PC-3 (cell line): Measurements from ENCODE around the gene SIN3B. TPM values are rescaled to one million over a fixed set of nuclear protein-coding genes. Genes with fewer than 3 reads are reported as not detected.

Experiments
- ATAC-seq: fragments of 200-7000 bp; cut with Tn5 transposase; 2 replicates; pipeline ENCODE4 v1.9.1; 2020; ENCODE audit warnings: mild to moderate bottlenecking, moderate library complexity
- BruUV-seq: library from RNA; stranded (reverse); fragments of 400-500 nt; replicated peaks from 2 replicates; lab custom pipeline; 2021; lab: Mats Ljungman, UMichigan
- CTCF ChIA-PET: fragments of 300-600 bp; sonication (Branson Sonifier 250); formaldehyde crosslinking; loops from one replicate; lab custom pipeline; 2022; ENCODE audit warnings: antibody characterized with exemption; lab: Charles Lee
- POLR2A ChIA-PET: fragments of 300-600 bp; sonication (Branson Sonifier 250); formaldehyde crosslinking; loops from one replicate; lab custom pipeline; 2022; ENCODE audit warnings: antibody characterized with exemption; ENCODE audit not compliant: unreplicated experiment; lab: Charles Lee
- DNase-seq: peaks from one replicate; pipeline ENCODE4 v3.0.0-alpha.2; 2015
- H2AFZ ChIP-seq: fragments of 300-600 bp; sonication (generic); 2 replicates; pipeline ENCODE4 v1.6.0; 2016; ENCODE audit warnings: antibody characterized with exemption, low read length
- H3F3A ChIP-seq: fragments of 300-600 bp; sonication (generic); one replicate; pipeline ENCODE4 v1.6.0; 2017; ENCODE audit warnings: antibody characterized with exemption, low read length, control low read depth, mild to moderate bottlenecking; ENCODE audit not compliant: unreplicated experiment
- H3K27ac ChIP-seq: fragments of 300-600 bp; sonication (generic); 2 replicates; pipeline ENCODE4 v1.5.1; 2016; ENCODE audit warnings: mild to moderate bottlenecking, low read length
- H3K27me3 ChIP-seq: fragments of 300-600 bp; sonication (generic); 2 replicates; pipeline ENCODE4 v1.6.1; 2016; ENCODE audit warnings: low read length, mixed read lengths
- H3K36me3 ChIP-seq: fragments of 300-600 bp; sonication (generic); 2 replicates; pipeline ENCODE4 v1.6.1; 2016; ENCODE audit warnings: low read depth, mixed run types, low read length, mixed read lengths
- H3K4me1 ChIP-seq: fragments of 300-600 bp; sonication (generic); 2 replicates; pipeline ENCODE4 v1.5.1; 2016; ENCODE audit warnings: low read length; ENCODE audit not compliant: insufficient read depth
- H3K4me2 ChIP-seq: fragments of 300-600 bp; sonication (generic); 2 replicates; pipeline ENCODE4 v1.6.0; 2016; ENCODE audit warnings: low read length
- H3K4me3 ChIP-seq: fragments of 300-600 bp; sonication (generic); 2 replicates; pipeline ENCODE4 v1.5.1; 2016; ENCODE audit warnings: mild to moderate bottlenecking, low read length, mixed read lengths
- H3K79me2 ChIP-seq: fragments of 300-600 bp; sonication (generic); 2 replicates; pipeline ENCODE4 v1.6.1; 2017; ENCODE audit warnings: low read length, mixed read lengths
- H3K9ac ChIP-seq: fragments of 300-600 bp; sonication (generic); 2 replicates; pipeline ENCODE4 v1.6.0; 2016; ENCODE audit warnings: mild to moderate bottlenecking, low read length
- H3K9me2 ChIP-seq: fragments of 300-600 bp; sonication (generic); replicated peaks from 2 replicates; pipeline ENCODE4 v1.6.1; 2016; ENCODE audit warnings: mixed run types, low read length, mixed read lengths
- H3K9me3 ChIP-seq: fragments of 300-600 bp; sonication (generic); 2 replicates; pipeline ENCODE4 v1.6.1; 2016; ENCODE audit warnings: low read length, mixed read lengths
- H4K20me1 ChIP-seq: fragments of 300-600 bp; sonication (generic); 2 replicates; pipeline ENCODE4 v1.6.1; 2016; ENCODE audit warnings: low read length, mixed read lengths
- EZH2 ChIP-seq: fragments of 300-600 bp; sonication (generic); IDR thresholded peaks from one replicate; pipeline ENCODE4 v1.6.1; 2017; ENCODE audit warnings: antibody characterized with exemption, mild to moderate bottlenecking, low read length; ENCODE audit not compliant: unreplicated experiment
- EZH2phosphoT487 ChIP-seq: fragments of 300-600 bp; sonication (generic); IDR thresholded peaks from 2 replicates; pipeline ENCODE4 v1.6.1; 2018; ENCODE audit warnings: mild to moderate bottlenecking, antibody characterized with exemption, low read length, borderline replicate concordance
- intact Hi-C: fragments of 100-400 bp; cut with micrococcal nuclease; formaldehyde crosslinking; loops from 2 replicates; pipeline ENCODE4 v1.9.0; 2023
- total RNA-seq: library from RNA; depleted of rRNA; stranded (reverse); fragments of >200 nt; gene quantifications from 2 replicates; pipeline ENCODE4 v1.2.3, GENCODE V29; 2014; rRNA removed
- TF ChIP-seq, protein P1 (sequence below): fragments of 300-600 bp; sonication (generic); conservative IDR thresholded peaks from 2 replicates; pipeline ENCODE4 v1.5.1; 2017; ENCODE audit warnings: antibody characterized with exemption, low read depth, mild to moderate bottlenecking, low read length

The SIN3B gene
- total RNA-seq, 1 experiment from 2014 or later = 46.4 TPM

DNA sequence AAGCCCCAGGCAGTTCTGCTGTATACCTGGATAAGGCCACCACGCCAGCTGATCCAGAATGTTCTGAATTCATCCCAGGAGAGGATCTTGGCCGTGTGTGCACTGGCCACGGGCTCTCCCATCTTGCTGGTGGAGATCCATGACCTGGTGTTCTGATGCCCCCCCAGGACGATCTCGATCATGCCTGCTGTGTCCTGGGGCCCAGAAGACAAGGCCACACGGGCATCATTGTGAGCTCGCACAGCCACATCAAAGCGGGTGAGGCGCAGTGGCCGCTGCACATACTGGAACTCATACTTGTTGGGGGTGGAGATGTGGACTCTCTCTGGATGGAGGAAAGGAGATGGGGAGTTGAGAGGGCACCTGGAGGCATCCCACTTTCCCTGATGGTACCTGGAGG, 99.7 kb downstream of the SIN3B start:
- no peak overlapping the region for H3K9ac ChIP-seq
- H3K4me3 ChIP-seq = no peak overlapping the region
- H3K9me3 ChIP-seq = peaks cover 7% of the 10 kb centered on the region
- no peaks in the 10 kb centered on the region for H3K79me2 ChIP-seq
- no peaks in the 10 kb centered on the region for H3K4me1 ChIP-seq
- no peaks in the 10 kb centered on the region for H3K36me3 ChIP-seq
- TF ChIP-seq, protein P1, sequence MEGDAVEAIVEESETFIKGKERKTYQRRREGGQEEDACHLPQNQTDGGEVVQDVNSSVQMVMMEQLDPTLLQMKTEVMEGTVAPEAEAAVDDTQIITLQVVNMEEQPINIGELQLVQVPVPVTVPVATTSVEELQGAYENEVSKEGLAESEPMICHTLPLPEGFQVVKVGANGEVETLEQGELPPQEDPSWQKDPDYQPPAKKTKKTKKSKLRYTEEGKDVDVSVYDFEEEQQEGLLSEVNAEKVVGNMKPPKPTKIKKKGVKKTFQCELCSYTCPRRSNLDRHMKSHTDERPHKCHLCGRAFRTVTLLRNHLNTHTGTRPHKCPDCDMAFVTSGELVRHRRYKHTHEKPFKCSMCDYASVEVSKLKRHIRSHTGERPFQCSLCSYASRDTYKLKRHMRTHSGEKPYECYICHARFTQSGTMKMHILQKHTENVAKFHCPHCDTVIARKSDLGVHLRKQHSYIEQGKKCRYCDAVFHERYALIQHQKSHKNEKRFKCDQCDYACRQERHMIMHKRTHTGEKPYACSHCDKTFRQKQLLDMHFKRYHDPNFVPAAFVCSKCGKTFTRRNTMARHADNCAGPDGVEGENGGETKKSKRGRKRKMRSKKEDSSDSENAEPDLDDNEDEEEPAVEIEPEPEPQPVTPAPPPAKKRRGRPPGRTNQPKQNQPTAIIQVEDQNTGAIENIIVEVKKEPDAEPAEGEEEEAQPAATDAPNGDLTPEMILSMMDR = no peak
- TF ChIP-seq EZH2phosphoT487 (no peak), EZH2 (no peak)
- BruUV-seq = no TSS peak
- H3K27me3 ChIP-seq = 0 out of 2 replicates have a peak, but pooled peaks cover 2% of the 10 kb centered on the region
- no peaks in the 10 kb centered on the region for H3K9me2 ChIP-seq
- ChIA-PET CTCF (no interaction called here), POLR2A (no interaction called here)
- DNase-seq (no peak), ATAC-seq (no peak)
- H2AFZ ChIP-seq = no peak overlapping the region
- H3F3A ChIP-seq = no peaks in the 10 kb centered on the region
- intact Hi-C loops = no loop called here
- H3K4me2 ChIP-seq = no peak overlapping the region
- H3K27ac ChIP-seq = no peak overlapping the region
- H4K20me1 ChIP-seq = no peaks in the 10 kb centered on the region

Other genes with a start within 250 kb of the SIN3B start
- gene MED26, start 201.2 kb upstream of the SIN3B start, total RNA-seq = 17.5 and 17.7 TPM in 2 replicates
- 62.0 and 74.1 TPM in 2 replicates for gene SMIM7, start 169.3 kb upstream of the SIN3B start, total RNA-seq
- 11.0 and 13.3 TPM in 2 replicates for gene TMEM38A, start 168.3 kb upstream of the SIN3B start, total RNA-seq
- gene NWD1, start 109.6 kb upstream of the SIN3B start, total RNA-seq = 2.4 and 2.5 TPM in 2 replicates
- gene F2RL3, start 59.6 kb downstream of the SIN3B start, total RNA-seq = 0.07 and 0.23 TPM in 2 replicates
- gene CPAMD8, start 197.4 kb downstream of the SIN3B start, total RNA-seq = 2.3 and 3.9 TPM in 2 replicates
- gene HAUS8, start 246.1 kb downstream of the SIN3B start, total RNA-seq = 19.1 and 21.3 TPM in 2 replicates
- 68.3 and 76.1 TPM in 2 replicates for gene MYO9B, start 246.4 kb downstream of the SIN3B start, total RNA-seq